ENCODE data around the gene CD226. TPM values are rescaled to one million over a fixed set of nuclear protein-coding genes. Genes with fewer than 3 reads are reported as not detected.
"Not testable (repeated sequence)": the region's sequence is repeated elsewhere in the genome, so short reads cannot be mapped to it uniquely, and the experiment has no call there.

Gene CD226
- total RNA-seq (2014; rRNA removed; shearing (Covaris generic)), result 0.50 and 0.77 TPM in 2 replicates
- polyA plus RNA-seq (2015; cell fraction: cytosol; rRNA removed), result under 0.01 and 0.03 TPM in 2 replicates
- polyA plus RNA-seq (2015; cell fraction: nucleus; rRNA removed), result 0.85 and 8.0 TPM in 2 replicates

GRCh38 chr18:69947361-69948133 lies at the start of gene CD226:
CD226 (minus strand) TSS chr18:69947873; CDS start chr18:69947406, 467 bp downstream.
- in situ Hi-C loops (cut with HindIII; ENCODE audit: low pct_unique_long_range_greater_than_20kb, low sequenced_read_pairs), result no loop called here
- no peak for DNase-seq (ENCODE audit: low read depth, low spot score)

DNA sequence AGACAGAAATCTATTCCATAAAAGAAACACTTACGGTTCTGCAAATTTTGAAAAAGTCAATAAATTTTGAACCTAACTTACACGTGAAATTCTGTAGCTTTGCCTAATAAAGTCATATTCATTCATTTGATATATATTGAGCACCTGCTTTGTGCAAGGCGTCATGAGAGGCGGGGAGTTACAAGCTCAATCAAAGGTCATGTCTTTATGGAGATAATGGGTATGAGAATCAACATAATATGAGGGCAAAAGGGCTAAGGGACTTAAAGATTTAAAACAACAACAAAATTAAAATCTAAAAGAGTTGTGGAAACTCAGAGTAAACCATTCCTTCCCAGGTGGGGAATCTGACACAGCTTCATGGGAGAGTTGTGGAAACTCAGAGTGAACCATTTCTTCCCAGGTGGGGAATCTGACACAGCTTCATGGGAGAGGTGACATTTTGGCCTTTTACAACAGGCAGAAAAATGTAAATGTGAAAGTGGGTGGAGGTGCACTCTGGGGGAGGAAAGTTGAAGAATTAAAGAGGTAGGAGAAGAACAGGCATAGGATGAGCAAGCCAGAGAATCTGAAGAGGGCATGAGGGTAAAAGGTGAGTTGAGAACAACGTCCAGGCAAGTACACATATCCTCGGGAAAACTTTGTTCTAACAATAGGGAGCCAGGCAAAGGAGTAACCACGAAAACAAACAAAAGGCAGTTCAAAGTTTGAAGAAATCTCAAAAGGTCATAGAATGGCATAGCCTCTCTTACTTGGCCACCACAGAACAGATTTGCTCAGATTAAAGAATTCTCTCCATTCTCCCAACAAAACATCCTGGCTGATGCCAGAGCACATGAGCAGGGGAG lies 49.5 kb upstream of the CD226 start:
- DNase-seq (ENCODE audit: low read depth, low spot score), result no peak

GRCh38 chr18:69996417-69996816 lies 48.7 kb upstream of the CD226 start:
- in situ Hi-C loops (cut with HindIII; ENCODE audit: low pct_unique_long_range_greater_than_20kb, low sequenced_read_pairs), result no loop called here
- no peak for DNase-seq (ENCODE audit: low read depth, low spot score)

More for the DNA sequence above, 49.5 kb upstream of the CD226 start:
- in situ Hi-C loops (cut with HindIII; ENCODE audit: low pct_unique_long_range_greater_than_20kb, low sequenced_read_pairs), result no loop called here

DNA sequence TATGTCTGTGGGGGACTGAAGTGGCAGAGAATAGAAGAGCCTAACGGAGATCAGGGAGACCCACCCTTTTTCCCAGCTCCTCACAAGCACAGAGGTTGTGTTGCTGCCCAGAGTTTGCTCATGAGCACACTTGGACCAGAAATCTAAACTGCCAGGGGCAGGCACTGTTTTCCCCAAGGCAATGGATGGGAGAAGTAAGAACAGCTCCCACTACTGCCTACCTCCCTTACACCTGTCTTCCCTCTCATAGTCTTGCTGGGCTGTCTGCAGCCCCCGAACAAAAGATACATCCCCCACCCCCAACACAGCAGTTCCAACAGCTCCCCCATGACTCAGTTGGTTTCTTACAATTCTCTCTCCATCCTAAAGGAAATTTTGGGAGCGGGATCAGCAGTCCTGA lies 48.1 kb upstream of the CD226 start:
- DNase-seq (ENCODE audit: low read depth, low spot score), result no peak
- in situ Hi-C loops (cut with HindIII; ENCODE audit: low pct_unique_long_range_greater_than_20kb, low sequenced_read_pairs), result no loop called here

DNA sequence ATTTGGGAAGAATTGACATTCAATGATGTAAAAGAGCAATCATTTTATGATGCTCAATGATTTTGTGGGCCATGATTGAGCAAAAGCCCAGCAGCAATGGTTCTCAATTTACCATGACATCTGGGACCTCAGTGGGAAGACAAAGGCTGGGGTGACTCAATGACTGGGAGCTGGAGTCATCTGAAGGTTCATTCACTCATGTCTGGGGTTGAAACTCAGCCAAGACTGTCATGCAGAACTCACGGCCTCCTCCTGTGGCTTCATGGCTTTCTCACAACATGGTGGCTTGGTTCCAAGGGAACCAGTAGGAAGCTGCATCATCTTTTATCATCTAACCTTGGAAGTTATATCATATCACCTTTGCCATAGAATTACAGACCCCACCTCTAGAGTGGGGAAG lies 45.1 kb upstream of the CD226 start:
- no peak for DNase-seq (ENCODE audit: low read depth, low spot score)
- in situ Hi-C loops (cut with HindIII; ENCODE audit: low pct_unique_long_range_greater_than_20kb, low sequenced_read_pairs), result no loop called here

GRCh38 chr18:69987870-69988269 lies 40.2 kb upstream of the CD226 start:
- in situ Hi-C loops (cut with HindIII; ENCODE audit: low pct_unique_long_range_greater_than_20kb, low sequenced_read_pairs), result no loop called here
- DNase-seq (ENCODE audit: low read depth, low spot score), result no peak

- no peak for DNase-seq (ENCODE audit: low read depth, low spot score)
- in situ Hi-C loops (cut with HindIII; ENCODE audit: low pct_unique_long_range_greater_than_20kb, low sequenced_read_pairs), result no loop called here
Measured at GRCh38 chr18:69985239-69985638, 37.6 kb upstream of the CD226 start.

GRCh38 chr18:69982417-69982816 lies 34.7 kb upstream of the CD226 start:
- DNase-seq (ENCODE audit: low read depth, low spot score), result no peak
- in situ Hi-C loops (cut with HindIII; ENCODE audit: low pct_unique_long_range_greater_than_20kb, low sequenced_read_pairs), result no loop called here

DNA sequence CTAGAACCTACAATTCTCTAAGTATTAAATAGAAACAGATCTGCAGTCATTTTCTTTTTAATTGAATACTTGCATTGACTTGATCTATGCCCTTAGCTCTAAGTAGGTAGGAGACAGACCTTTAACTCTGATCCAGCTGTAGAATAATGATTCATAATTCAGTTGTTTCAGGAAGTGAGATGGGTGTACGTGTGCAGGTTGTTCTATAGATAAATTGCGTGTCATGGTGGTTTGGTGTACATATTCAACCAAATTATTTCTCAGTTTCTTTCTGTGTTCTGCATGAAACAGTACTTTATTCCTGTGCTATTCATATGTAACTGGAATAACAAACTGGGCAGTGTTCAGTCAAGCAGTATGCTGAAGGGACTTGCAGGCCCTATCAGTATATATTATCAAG lies 34.3 kb upstream of the CD226 start:
- in situ Hi-C loops (cut with HindIII; ENCODE audit: low pct_unique_long_range_greater_than_20kb, low sequenced_read_pairs), result no loop called here

GRCh38 chr18:69980982-69981804 lies 33.5 kb upstream of the CD226 start:
- no peak for DNase-seq (ENCODE audit: low read depth, low spot score)
- in situ Hi-C loops (cut with HindIII; ENCODE audit: low pct_unique_long_range_greater_than_20kb, low sequenced_read_pairs), result no loop called here

More for the DNA sequence above, 34.3 kb upstream of the CD226 start:
- no peak for DNase-seq (ENCODE audit: low read depth, low spot score)

- in situ Hi-C loops (cut with HindIII; ENCODE audit: low pct_unique_long_range_greater_than_20kb, low sequenced_read_pairs), result no loop called here
- no peak for DNase-seq (ENCODE audit: low read depth, low spot score)
Measured at GRCh38 chr18:69980509-69980908, 32.8 kb upstream of the CD226 start.

DNA sequence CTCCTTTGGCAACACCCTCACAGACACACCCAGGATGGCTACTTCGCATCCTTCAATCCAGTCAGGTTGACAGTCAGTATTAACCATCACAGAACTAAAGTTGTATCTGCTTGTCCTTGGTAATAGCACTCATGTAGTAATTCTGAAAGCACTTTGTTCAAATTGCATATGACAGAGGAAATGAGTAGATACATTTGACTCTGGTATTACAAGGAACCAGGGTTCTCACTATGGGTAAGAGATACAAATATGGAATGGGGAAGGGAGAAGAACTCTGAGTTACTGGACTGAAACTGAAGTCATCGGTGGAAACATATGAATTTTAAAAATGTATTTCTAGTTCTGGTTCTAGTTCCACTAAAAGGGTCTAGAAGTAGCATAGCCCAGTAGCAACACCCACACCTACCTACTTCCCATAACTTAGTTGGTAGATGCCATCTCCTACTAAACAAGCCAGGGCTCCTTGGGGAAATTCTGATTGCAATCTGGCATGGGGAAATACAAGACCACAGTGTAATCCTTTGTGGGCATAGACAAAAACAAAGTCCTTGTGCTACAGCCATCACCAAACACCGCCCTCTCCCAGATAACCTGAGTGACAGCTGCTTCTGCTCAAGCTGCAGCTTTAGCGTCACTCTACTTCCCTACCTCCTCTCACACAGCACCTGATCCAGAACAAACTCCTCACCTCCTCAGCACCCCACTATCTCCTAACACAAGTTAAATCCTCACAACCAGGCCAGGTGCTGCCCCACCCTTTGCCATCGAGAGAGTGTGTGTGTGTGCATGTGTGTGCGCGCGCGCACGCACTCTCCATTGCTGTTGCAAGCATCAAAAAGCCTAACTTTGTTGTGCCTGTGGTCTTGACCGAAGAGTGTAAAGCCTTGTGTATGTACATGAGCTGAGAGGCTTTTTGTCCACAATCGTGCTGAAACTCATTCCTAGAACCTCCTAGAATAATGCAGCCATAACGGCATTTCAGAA lies 31.4 kb upstream of the CD226 start:
- no peak for DNase-seq (ENCODE audit: low read depth, low spot score)
- in situ Hi-C loops (cut with HindIII; ENCODE audit: low pct_unique_long_range_greater_than_20kb, low sequenced_read_pairs), result no loop called here

DNA sequence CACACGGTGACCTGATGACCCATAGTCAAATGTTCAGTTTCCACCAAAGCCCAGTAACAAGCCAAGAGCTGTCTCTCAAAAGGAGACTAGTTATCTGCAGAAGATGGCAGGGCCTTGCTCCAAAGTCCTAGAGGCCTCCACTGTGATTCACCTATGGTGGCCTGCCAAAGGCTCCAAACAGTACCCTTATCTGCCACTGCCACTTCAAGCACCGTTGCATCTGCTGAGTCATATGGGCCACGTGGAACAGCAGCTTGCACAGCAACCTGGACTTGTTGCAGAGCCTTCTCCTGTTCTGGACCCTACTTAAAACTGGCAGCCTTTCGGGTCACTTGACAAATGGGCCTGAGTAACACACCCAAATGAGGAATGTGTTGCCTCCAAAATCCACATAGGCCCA lies 27.6 kb upstream of the CD226 start:
- DNase-seq (ENCODE audit: low read depth, low spot score); in situ Hi-C loops (cut with HindIII; ENCODE audit: low pct_unique_long_range_greater_than_20kb, low sequenced_read_pairs): not testable (repeated sequence)

- in situ Hi-C loops (cut with HindIII; ENCODE audit: low pct_unique_long_range_greater_than_20kb, low sequenced_read_pairs), result no loop called here
- no peak for DNase-seq (ENCODE audit: low read depth, low spot score)
Measured at GRCh38 chr18:69974365-69974764, 26.7 kb upstream of the CD226 start.

GRCh38 chr18:69969491-69969890 lies 21.8 kb upstream of the CD226 start:
- DNase-seq (ENCODE audit: low read depth, low spot score), result no peak
- in situ Hi-C loops (cut with HindIII; ENCODE audit: low pct_unique_long_range_greater_than_20kb, low sequenced_read_pairs), result no loop called here

GRCh38 chr18:69968039-69968438 lies 20.4 kb upstream of the CD226 start:
- in situ Hi-C loops (cut with HindIII; ENCODE audit: low pct_unique_long_range_greater_than_20kb, low sequenced_read_pairs), result no loop called here
- DNase-seq (ENCODE audit: low read depth, low spot score), result no peak

GRCh38 chr18:69963196-69963595 lies 15.5 kb upstream of the CD226 start:
- in situ Hi-C loops (cut with HindIII; ENCODE audit: low pct_unique_long_range_greater_than_20kb, low sequenced_read_pairs), result no loop called here
- DNase-seq (ENCODE audit: low read depth, low spot score), result no peak
